ENCODE measurements around the gene CEP192. TPM values are rescaled to one million over a fixed set of nuclear protein-coding genes. Genes with fewer than 3 reads are reported as not detected.

The CEP192 gene
- total and polyA plus RNA-seq, 2 of the 4 experiments (the other 2 are of a cell fraction): 17.2 to 29.0 TPM

- DNase-seq: no peak
- Histone ChIP-seq H3K4me2 (ENCODE audit: low read depth, low read length) (no peak overlapping the region), H3K9me3 (ENCODE audit: control insufficient read depth, insufficient read depth, low read length) (no peaks in the 10 kb centered on the region), H3K9me1 (ENCODE audit: insufficient read depth, low read length) (peaks cover 11% of the 10 kb centered on the region; the same call in 1 of the 2 replicates), H4K20me1 (ENCODE audit: insufficient read depth, low read length) (peaks cover 4% of the 10 kb centered on the region; the same call in 1 of the 2 replicates), H4K5ac (ENCODE audit: low read depth, low read length) (no peak overlapping the region), H3K4me1 (ENCODE audit: control insufficient read depth, insufficient read depth, low read length) (no peaks in the 10 kb centered on the region), H4K8ac (ENCODE audit: low read depth in 2 of 2, low read length in 2 of 2) (no peak overlapping the region), H4K91ac (ENCODE audit: insufficient read depth, low read depth, low read length) (no peak overlapping the region), H3K27ac (ENCODE audit: insufficient read depth, low read length) (no peak overlapping the region), H2AFZ (replicated peaks; ENCODE audit: low read length, poor library complexity) (no peak overlapping the region), H3K4me3 (ENCODE audit: insufficient read depth, low read depth, low read length) (no peak overlapping the region), H3K4ac (ENCODE audit: low read depth, low read length) (no peak overlapping the region), H3K79me1 (ENCODE audit: low read depth in 1 of 2, low read length in 2 of 2) (peaks cover 29 to 37% of the 10 kb centered on the region in 2 experiments), H3K9ac (ENCODE audit: low read depth, low read length) (no peak overlapping the region), H2BK15ac (ENCODE audit: low read depth, low read length) (no peak overlapping the region), H2AK9ac (replicated peaks; ENCODE audit: low read depth, low read length, poor library complexity) (no peak overlapping the region), H2BK20ac (ENCODE audit: low read depth, low read length) (no peak overlapping the region), H3K36me3 (ENCODE audit: control insufficient read depth, insufficient read depth, low read length) (peaks cover 18% of the 10 kb centered on the region), H3K14ac (replicated peaks; ENCODE audit: low read depth, low read length) (no peak overlapping the region), H3K23ac (ENCODE audit: low read depth, low read length) (no peak overlapping the region; the same call in 1 of the 2 replicates), H2AK5ac (ENCODE audit: low read depth, low read length) (no peak overlapping the region), H3K56ac (ENCODE audit: extremely low read depth, insufficient read depth, low read length) (no peak overlapping the region), H3K27me3 (ENCODE audit: control insufficient read depth, insufficient read depth, low read length) (no peaks in the 10 kb centered on the region), H2BK5ac (ENCODE audit: low read depth, low read length, poor library complexity, severe bottlenecking) (no peak overlapping the region), H2BK120ac (ENCODE audit: low read depth, low read length) (no peak overlapping the region), H3K18ac (ENCODE audit: low read depth, low read length) (no peak overlapping the region)
- dilution Hi-C loops (cut with HindIII; ENCODE audit: low sequenced_read_pairs, unreplicated experiment) (no loop called here), in situ Hi-C loops (cut with MboI; ENCODE audit: low sequenced_read_pairs) (loop anchor here (25.0 kb wide), 1 partner anchor 630 kb away; no protein-coding TSS in a partner anchor), intact Hi-C loops (cut with micrococcal nuclease) (loop anchor here (10.0 kb wide), 1 partner anchor 528 kb away; no protein-coding TSS in a partner anchor)
- ChIA-PET POLR2A (ENCODE audit: unreplicated experiment) (no interaction called here), CTCF (interaction anchor here (0.6 kb wide), 1 partner anchor 9 kb away, joined by 4 read pairs; no protein-coding TSS in a partner anchor)
- no TSS peak for BruUV-seq (replicated peaks)
- no peak for ATAC-seq (ENCODE audit: low read depth)
- TF ChIP-seq RFX5 (IDR thresholded peaks at IDR 0.05; ENCODE audit: low read depth, low read length): no peak
- no peak for TF ChIP-seq ELK1 (IDR thresholded peaks at IDR 0.05; ENCODE audit: borderline replicate concordance, low read depth, low read length)
- no peak for TF ChIP-seq USF2 (IDR thresholded peaks at IDR 0.05; ENCODE audit: low read depth, low read length)
- no peak for TF ChIP-seq RAD21 (IDR thresholded peaks at IDR 0.05; ENCODE audit: low read length)
- no peak for TF ChIP-seq POLR2A (IDR thresholded peaks at IDR 0.05; ENCODE audit: low read depth, low read length)
- no peak for TF ChIP-seq RCOR1 (IDR thresholded peaks at IDR 0.05; ENCODE audit: insufficient replicate concordance, low read length)
- no peak for TF ChIP-seq BHLHE40 (IDR thresholded peaks at IDR 0.05; ENCODE audit: low read depth, low read length)
- TF ChIP-seq MAFK (IDR thresholded peaks at IDR 0.05; ENCODE audit: low read depth, low read length): no peak
- no peak for TF ChIP-seq MAZ (IDR thresholded peaks at IDR 0.05; ENCODE audit: borderline replicate concordance, low read depth, low read length)
- no peak for TF ChIP-seq MXI1 (IDR thresholded peaks at IDR 0.05; ENCODE audit: borderline replicate concordance, low read depth, low read length)
- no peak for TF ChIP-seq CHD1 (IDR thresholded peaks at IDR 0.05; ENCODE audit: low read depth, low read length)
- TF ChIP-seq CEBPB (IDR thresholded peaks at IDR 0.05; ENCODE audit: low read depth, low read length): no peak
- no peak for TF ChIP-seq CTCF (conservative IDR thresholded peaks at IDR 0.05; ENCODE audit: low read depth, low read length)
- no CpG with 5 or more reads among the region's 2 CpGs for WGBS, 2 experiments (ENCODE audit: extremely low coverage in 2 of 2, insufficient read length in 1 of 2)
Observed at GRCh38 chr18:13007248-13007560, 16.0 kb downstream of the CEP192 start.

Data from IMR-90 (cell line).